Panc1 (cell line): ENCODE data around the gene APLP2. TPM values are rescaled to one million over a fixed set of nuclear protein-coding genes. Genes with fewer than 3 reads are reported as not detected.

Experiments used
- ATAC-seq: fragments of 200-7000 bp; cut with Tn5 transposase; 2 replicates; pipeline ENCODE4 v1.9.1; 2020; ENCODE audit warnings: mild to moderate bottlenecking, moderate library complexity
- BruUV-seq: library from RNA; stranded (reverse); fragments of 400-500 nt; replicated peaks from 2 replicates; lab custom pipeline; 2021; lab: Mats Ljungman, UMichigan
- CTCF ChIA-PET: fragments of 300-600 bp; sonication (Branson Sonifier 250); formaldehyde crosslinking; loops from one replicate; lab custom pipeline; 2022; ENCODE audit warnings: antibody characterized with exemption; lab: Charles Lee
- POLR2A ChIA-PET: fragments of 300-600 bp; sonication (Branson Sonifier 250); formaldehyde crosslinking; loops from one replicate; lab custom pipeline; 2022; ENCODE audit warnings: antibody characterized with exemption; lab: Charles Lee
- DNase-seq: peaks from one replicate; pipeline ENCODE4 v3.0.0-alpha.2; 2010; ENCODE audit warnings: low read depth, low spot score
- H3K27ac ChIP-seq: 2 replicates; pipeline ENCODE4 v1.5.1; 2011; ENCODE audit warnings: mild to moderate bottlenecking, low read length, inconsistent platforms
- H3K27me3 ChIP-seq: fragments of 200-500 bp; sonication (Bioruptor generic); 2 replicates; pipeline ENCODE4 v1.6.0; 2014; ENCODE audit warnings: low read length, inconsistent platforms; ENCODE audit not compliant: control insufficient read depth, insufficient read depth
- H3K36me3 ChIP-seq: fragments of 200-500 bp; sonication (Bioruptor generic); 2 replicates; pipeline ENCODE4 v1.5.1; 2014; ENCODE audit warnings: inconsistent platforms, mild to moderate bottlenecking, low read length, moderate library complexity; ENCODE audit not compliant: control insufficient read depth, insufficient read depth
- H3K4me1 ChIP-seq: 2 replicates; pipeline ENCODE4 v1.5.1; 2011; ENCODE audit warnings: inconsistent platforms, mild to moderate bottlenecking, low read length, moderate library complexity; ENCODE audit not compliant: control insufficient read depth, insufficient read depth
- H3K4me3 ChIP-seq, 2 experiments: 2 replicates each; pipeline ENCODE4 v1.5.1; 2011 to 2012; ENCODE audit warnings: low read depth in 2 of 2, low read length in 2 of 2, mild to moderate bottlenecking in 2 of 2, inconsistent platforms in 1 of 2, moderate library complexity in 1 of 2
- H3K9me3 ChIP-seq: fragments of 200-500 bp; sonication (Bioruptor generic); 2 replicates; pipeline ENCODE4 v1.5.1; 2014; ENCODE audit warnings: low read depth, mild to moderate bottlenecking, inconsistent platforms, low read length, moderate library complexity; ENCODE audit not compliant: control insufficient read depth, insufficient read depth
- CTCF ChIP-seq: fragments of 450-650 bp; IDR thresholded peaks from 2 replicates; pipeline ENCODE4 v1.5.1; 2017; ENCODE audit warnings: mild to moderate bottlenecking
- POLR2AphosphoS5 ChIP-seq: IDR thresholded peaks from 2 replicates; pipeline ENCODE4 v1.6.1; 2012; ENCODE audit warnings: mild to moderate bottlenecking, low read depth, low read length, moderate library complexity
- REST ChIP-seq, 2 experiments: IDR thresholded peaks; 2 replicates each; pipeline ENCODE4 v1.6.1; 2011 to 2012; ENCODE audit warnings: low read depth in 2 of 2, control low read depth in 1 of 2, low read length in 1 of 2, mild to moderate bottlenecking in 1 of 2, moderate library complexity in 1 of 2; ENCODE audit not compliant: insufficient read depth in 1 of 2
- SIN3A ChIP-seq: IDR thresholded peaks from 2 replicates; pipeline ENCODE4 v1.6.1; 2012; ENCODE audit warnings: low read depth, mild to moderate bottlenecking, low read length, moderate library complexity, borderline replicate concordance; ENCODE audit not compliant: insufficient read depth
- TCF7L2 ChIP-seq: IDR thresholded peaks from 2 replicates; pipeline ENCODE4 v1.6.1; 2011; ENCODE audit warnings: mild to moderate bottlenecking, low read depth, low read length, inconsistent platforms
- in situ Hi-C: cut with HindIII; loops from 2 replicates; pipeline ENCODE4 v1.10.0; 2016; ENCODE audit warnings: low sequenced_read_pairs, low pct_unique_long_range_greater_than_20kb
- intact Hi-C: fragments of 100-400 bp; cut with micrococcal nuclease; formaldehyde crosslinking; loops from one replicate; pipeline ENCODE4 v1.10.0; 2022; ENCODE audit not compliant: unreplicated experiment
- total RNA-seq: library from RNA; stranded (reverse); gene quantifications from one replicate; pipeline ENCODE4 v1.2.1, GENCODE V29; 2021; ENCODE audit not compliant: unreplicated experiment

APLP2 gene
- total RNA-seq, 1 experiment from 2014 or later: 589 TPM

- POLR2A ChIA-PET: interaction anchor here (1.0 to 1.2 kb wide), 2 partner anchors 9 to 63 kb away, joined by 3 to 4 read pairs; no protein-coding TSS in a partner anchor
- CTCF ChIA-PET: interaction anchor here (1.0 kb wide), 1 partner anchor 63 kb away, joined by 4 read pairs; no protein-coding TSS in a partner anchor
- H3K4me3 ChIP-seq: peak overlapping the region; percentile 58 to 62
- ATAC-seq: peak; percentile 73
- BruUV-seq: no TSS peak
- no peaks in the 10 kb centered on the region for H3K9me3 ChIP-seq
- in situ Hi-C loops: no loop called here
- no peaks in the 10 kb centered on the region for H3K36me3 ChIP-seq
- peak overlapping the region; percentile 90 for H3K27ac ChIP-seq
- intact Hi-C loops: loop anchor here (2.0 kb wide), 1 partner anchor 66 kb away; the partner anchor contains the start of gene PRDM10
- H3K4me1 ChIP-seq: peaks cover 16% of the 10 kb centered on the region; the same call in 1 of the 2 replicates
- H3K27me3 ChIP-seq: no peaks in the 10 kb centered on the region
- DNase-seq: peak; percentile 43
- TF ChIP-seq POLR2AphosphoS5 (no peak), SIN3A (peak; percentile 32; the same call in 1 of the 2 replicates), REST (IDR thresholded peaks at IDR 0.05; ENCODE audit: insufficient read depth in 1 of 2, low read depth in 2 of 2, low read length in 1 of 2) (no peak)
These were observed 572 bp upstream of the APLP2 start for GRCh38 chr11:130068986-130069658.

DNA sequence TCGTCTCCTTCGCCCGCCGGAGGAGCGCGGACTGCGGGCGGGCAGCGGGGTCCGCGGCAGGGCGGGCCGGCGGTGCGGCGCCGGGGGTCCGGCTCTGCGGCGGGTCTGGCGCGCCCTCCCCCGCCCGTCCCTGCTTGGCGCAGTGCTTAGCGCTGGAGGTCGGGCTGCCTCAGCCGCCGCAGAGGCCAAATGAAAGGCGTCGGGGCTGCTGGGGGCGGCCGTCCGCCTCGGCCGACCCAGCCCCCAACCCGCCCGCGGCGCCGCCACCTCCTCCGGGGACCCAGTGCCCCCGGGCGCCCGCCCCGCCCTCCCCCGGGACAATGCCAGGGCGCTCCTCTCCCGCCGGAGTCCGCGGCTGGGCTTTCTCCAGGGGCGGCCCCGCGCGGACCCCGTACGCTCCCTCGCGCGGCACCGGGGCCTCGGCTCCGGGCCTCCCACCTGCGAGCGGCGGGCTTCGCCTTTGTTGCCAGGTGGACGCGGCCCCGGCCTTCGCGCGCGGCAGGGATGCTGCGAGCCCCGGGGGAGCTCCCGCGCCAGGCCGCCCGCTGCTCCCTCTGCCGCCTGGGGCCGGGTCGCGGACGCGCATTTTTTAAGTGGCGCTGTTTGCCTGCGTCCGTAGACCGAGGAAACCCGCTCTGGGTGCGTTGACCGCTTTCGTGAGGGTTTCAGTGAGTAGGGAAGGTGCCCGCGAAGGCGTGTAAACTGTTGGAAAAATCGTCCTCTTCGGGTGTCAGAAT lies 583 bp downstream of the APLP2 start:
- H3K27me3 ChIP-seq: no peaks in the 10 kb centered on the region
- ATAC-seq: peak; percentile 24
- TF ChIP-seq REST (IDR thresholded peaks at IDR 0.05; ENCODE audit: insufficient read depth in 1 of 2, low read depth in 2 of 2, low read length in 1 of 2) (no peak), SIN3A (no peak; the same call in 1 of the 2 replicates), POLR2AphosphoS5 (no peak), CTCF (no peak; the same call in 1 of the 2 replicates), TCF7L2 (no peak)
- BruUV-seq: no TSS peak
- peak overlapping the region; percentile 71 to 73 for H3K4me3 ChIP-seq
- no peaks in the 10 kb centered on the region for H3K36me3 ChIP-seq
- H3K9me3 ChIP-seq: no peaks in the 10 kb centered on the region
- POLR2A ChIA-PET: interaction anchor here (0.7 to 1.2 kb wide), 3 partner anchors 8 to 108 kb away, joined by 3 to 4 read pairs (median 3); no protein-coding TSS in a partner anchor
- intact Hi-C loops: no loop called here
- CTCF ChIA-PET: interaction anchor here (0.6 to 1.3 kb wide), 3 partner anchors 62 to 68 kb away, joined by 4 to 13 read pairs (median 9); partner anchors contain the start of gene PRDM10
- H3K4me1 ChIP-seq: peaks cover 18% of the 10 kb centered on the region; the same call in 1 of the 2 replicates
- in situ Hi-C loops: no loop called here
- peak overlapping the region; percentile 51; the same call in 1 of the 2 replicates for H3K27ac ChIP-seq
- no peak for DNase-seq
